GM18502 (cell line): ENCODE measurements around the gene FLT1.
A peak's percentile ranks its signal among the peaks of the same experiment; 100 is the strongest.

Experiments
- ATAC-seq: cut with Tn5 transposase; IDR thresholded peaks from one replicate; pipeline ENCODE4 v1.9.1; 2021; ENCODE audit warnings: mild to moderate bottlenecking; ENCODE audit not compliant: unreplicated experiment, poor library complexity

FLT1 gene

GRCh38 chr13:28273919-28274318 is 221.0 kb downstream of the FLT1 start:
- no peak for ATAC-seq

DNA sequence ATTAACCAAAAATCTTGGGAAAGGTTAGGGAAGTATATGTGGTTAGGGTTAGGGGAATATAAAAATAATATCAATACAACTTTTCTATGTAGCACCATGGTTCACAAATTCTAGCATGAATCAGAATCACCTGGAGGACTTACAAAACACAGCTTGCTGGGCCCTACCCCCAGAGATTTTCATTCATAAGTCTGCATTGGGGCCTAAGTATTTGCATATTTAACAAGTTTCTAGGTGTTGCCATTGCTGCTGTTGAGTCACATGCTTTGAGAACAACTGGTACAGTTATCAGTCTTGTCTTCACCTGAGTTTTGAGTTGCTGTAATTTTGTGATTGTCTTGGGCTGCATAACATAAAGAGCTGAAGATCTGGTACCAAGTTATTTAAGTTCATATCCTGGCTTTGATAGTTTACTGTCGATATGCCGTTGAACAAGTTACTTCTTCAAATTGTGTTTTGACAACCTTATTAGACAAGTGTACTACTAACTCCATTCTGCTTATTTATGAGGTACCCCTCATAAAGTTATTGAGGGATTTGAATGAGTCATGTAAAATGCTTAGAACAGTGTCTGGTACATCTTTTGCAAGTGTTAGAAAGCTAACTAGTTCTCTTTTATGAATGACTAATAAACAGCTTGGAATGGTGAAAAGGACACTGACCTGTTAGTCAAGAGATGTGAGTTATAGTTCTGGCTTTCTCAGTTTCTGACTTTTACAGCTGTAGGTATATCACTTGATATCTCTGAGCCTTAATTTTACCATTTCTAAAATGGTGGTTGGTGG is 223.7 kb downstream of the FLT1 start:
- no peak for ATAC-seq

DNA sequence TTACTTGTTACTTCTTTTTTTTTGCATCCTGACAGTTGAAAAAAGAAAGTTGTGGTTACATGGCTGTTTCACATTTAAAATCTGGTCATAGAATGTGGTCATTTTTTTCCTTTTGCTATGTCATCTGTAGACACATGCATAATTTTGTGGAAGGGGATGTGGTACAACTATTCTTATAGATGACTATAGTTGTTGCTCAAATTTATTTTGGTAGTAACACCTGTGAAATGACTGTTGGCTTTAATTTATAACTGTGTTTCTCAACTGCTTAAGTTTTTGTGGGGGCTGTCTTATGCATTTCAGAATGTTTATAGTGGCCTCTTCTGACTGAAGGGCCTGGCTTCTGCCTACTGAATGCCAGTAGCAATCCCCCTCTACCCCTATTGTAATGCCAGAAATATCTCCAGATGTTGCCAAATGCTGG is 226.1 kb downstream of the FLT1 start:
- ATAC-seq = peak; percentile 99

- ATAC-seq = no peak
Observed at GRCh38 chr13:28267497-28267896, 227.4 kb downstream of the FLT1 start.

DNA sequence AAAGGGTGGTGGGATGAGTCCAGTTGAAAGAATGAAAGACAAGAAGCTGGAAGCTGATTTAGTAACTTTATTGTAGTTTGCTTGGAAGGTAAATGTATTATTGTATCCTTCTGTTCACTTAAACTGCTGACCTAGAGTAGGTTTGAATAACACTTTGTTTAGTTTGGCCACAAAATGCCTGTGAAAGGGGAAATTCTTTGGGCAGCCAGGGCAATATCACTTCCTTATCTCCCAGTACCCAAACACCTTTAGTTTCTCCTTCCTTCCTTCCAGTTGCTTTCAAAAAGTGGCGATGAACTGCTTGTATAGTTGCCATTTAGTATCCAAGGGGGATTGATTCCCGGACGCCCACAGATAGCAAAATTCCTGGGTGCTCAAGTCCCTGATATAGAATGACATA is 236.5 kb downstream of the FLT1 start:
- ATAC-seq = no peak

GRCh38 chr13:28257305-28257704 is 237.6 kb downstream of the FLT1 start:
- no peak for ATAC-seq

DNA sequence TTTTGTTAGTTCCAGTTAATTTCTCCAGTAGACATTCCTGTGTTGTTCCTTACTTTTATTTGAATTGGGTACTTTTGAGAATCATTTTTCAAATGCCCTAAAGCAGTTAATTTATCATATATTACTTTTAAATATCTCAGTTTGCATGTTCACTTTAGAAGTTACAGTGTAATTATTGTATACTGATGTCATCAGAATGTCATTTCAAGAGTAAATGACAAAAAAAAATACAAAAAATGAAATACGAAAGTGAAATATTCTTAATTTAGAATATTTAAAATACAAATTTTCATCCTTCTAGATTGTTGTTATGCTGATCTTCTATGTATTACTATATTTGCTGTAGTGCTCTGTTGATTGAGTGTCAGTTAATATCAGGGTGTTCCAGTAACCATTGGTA is 242.4 kb downstream of the FLT1 start:
- ATAC-seq = no peak

DNA sequence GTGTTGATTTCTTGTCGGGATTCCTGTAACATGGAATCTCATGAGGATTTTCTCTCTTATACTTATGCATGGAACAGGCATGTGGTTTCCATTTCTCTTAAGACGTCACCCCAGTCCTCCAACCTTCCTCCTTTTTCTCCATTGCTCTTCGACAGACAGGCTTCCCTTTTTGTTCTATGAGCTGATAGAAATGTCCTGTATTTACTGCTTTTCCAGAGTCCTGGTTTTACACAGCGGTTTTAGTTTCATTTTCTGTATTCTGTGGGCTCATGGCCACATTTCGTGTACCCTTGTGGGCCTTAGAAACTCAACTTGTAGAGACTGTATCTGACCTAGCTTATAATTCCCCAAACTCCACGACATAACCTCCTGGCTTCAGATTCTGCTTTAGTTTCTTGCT is 243.5 kb downstream of the FLT1 start:
- ATAC-seq = no peak

DNA sequence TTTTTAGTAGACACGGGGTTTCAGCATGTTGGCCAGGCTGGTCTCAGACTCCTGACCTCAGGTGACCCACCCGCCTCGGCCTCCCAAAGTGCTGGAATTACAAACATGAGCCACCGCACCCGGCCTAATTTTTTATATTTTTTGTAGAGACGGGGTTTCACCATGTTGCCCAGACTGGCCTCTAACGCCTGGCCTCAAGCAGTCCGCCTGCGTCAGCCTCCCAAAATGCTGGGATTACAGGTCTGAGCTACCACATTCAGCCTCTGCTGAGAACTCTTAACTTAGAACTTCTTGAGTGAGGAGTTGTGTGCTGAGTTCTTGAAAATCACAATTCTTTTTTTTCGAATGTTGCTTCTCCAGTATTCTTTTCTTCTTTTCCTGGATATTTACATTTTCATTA is 244.4 kb downstream of the FLT1 start:
- ATAC-seq = no peak
